Epithelial cell of prostate (primary cell): ENCODE data around the gene STX8.
"Not testable (repeated sequence)": the region's sequence is repeated elsewhere in the genome, so short reads cannot be mapped to it uniquely, and the experiment has no call there.

Experiments used
- DNase-seq: peaks from one replicate; pipeline ENCODE4 v3.0.0-alpha.2; 2011; ENCODE audit warnings: low read depth, low spot score
- H3K27ac ChIP-seq: fragments of 450-650 bp; 2 replicates; pipeline ENCODE4 v1.5.1; 2017; ENCODE audit warnings: mild to moderate bottlenecking

The STX8 gene

DNA sequence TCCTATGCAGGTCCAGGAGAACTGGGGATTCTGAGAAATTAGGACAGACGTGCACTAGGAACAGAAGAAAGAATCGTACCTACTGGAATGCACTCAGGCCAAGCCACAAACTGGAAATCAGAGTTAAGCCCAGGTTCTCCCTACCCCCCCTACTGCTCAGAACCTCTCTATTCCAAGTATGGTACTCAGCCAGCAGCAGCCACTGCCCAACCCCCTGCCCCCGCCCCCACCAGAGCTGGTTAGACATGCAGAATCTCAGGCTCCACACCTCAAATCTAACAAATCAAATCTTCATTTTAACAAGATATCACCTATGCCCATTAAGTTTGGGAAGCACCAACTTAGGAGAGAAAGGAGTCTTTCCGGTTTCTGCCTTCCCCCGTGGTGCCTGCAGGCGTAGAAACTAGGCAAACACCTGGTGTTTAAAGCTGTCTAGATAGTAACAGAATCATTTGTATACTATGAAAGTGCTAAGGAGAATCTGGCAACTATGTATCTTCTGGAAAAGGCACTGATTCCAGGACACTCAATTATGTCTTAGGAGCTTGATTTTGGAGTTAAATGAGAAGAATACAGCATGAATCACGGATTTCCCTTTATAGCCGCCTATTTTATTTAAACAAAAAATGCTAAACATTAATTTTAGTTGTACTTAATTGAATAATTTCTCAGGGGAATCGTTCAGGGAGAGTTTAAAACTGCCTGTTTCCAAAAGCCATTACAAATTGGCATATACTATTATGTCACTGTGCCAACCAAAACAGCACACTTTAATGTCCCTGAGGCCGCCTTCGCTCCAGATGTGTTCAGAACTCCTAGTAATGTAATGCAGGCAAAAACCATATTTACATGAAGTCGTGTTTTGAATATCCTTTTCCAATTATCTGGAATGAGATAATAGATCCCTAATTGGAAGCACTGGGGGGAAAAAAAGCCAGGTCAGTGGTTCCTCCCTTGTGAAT is 166.5 kb downstream of the STX8 start:
- DNase-seq: peak; percentile 26
- no peak overlapping the region for H3K27ac ChIP-seq

DNA sequence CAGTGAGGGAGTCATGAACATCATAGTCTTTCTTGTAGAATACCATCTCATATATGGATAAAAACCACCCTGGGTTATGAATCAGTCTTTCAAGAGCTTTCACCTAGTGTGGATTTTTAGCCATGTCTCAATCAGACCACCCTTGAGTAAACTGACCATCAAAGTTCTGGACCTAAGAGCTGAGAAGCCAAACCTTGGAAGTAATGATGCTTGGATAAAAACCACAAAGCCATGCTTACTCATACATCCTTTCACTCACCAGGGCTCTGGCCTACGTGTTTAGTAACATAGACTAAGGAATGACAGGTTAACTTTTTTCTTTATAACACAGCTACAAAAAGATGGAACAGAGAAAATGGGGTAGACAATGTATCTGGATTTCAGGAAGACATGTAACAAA is 167.2 kb downstream of the STX8 start:
- H3K27ac ChIP-seq: no peak overlapping the region
- peak; percentile 29 for DNase-seq

DNA sequence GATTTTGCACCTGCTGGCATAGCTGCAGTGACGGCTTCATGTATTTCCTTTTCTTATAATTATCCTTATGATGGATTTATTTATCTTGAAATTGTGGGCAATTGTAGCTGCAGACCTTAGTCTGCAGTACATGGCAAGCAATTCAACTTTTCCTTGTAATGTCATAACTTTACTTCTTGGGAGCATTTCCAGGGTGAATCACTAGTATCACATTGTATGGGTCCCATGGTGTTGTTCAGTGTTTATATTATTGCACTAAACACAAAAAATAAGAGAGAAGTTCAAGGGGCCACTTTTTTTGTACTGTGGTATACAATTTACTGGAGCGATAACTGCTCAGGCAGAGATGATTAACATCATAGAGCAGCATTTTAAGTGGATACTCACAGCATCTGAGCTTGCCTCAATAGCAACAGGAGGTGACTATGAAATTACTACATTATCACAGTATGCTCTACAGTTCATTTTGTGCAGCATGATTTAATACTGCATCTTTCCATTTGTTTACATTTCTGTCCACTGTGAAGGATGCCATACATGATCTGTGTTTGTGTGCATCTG is 169.5 kb downstream of the STX8 start:
- H3K27ac ChIP-seq: no peak overlapping the region

DNA sequence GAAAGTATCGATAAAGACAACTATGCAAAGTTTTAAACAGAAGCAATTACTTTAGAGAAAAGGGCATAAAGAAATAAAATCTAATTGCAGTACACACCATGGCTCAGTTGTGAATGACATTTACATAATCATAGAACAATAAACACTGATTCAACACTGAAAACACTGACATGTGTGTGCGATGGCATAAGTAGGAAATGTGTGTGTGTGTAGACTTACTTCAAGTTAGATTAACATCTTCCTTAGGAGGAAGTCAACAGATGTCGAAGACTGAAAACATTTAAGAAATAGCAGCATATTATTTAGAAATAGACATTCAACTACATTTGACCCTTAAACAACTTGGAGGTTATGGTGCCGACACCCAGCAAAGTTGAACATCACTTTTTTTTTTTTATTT is 172.4 kb downstream of the STX8 start:
- H3K27ac ChIP-seq: no peak overlapping the region
- no peak for DNase-seq

More for the DNA sequence above, 169.5 kb downstream of the STX8 start:
- DNase-seq: no peak

DNA sequence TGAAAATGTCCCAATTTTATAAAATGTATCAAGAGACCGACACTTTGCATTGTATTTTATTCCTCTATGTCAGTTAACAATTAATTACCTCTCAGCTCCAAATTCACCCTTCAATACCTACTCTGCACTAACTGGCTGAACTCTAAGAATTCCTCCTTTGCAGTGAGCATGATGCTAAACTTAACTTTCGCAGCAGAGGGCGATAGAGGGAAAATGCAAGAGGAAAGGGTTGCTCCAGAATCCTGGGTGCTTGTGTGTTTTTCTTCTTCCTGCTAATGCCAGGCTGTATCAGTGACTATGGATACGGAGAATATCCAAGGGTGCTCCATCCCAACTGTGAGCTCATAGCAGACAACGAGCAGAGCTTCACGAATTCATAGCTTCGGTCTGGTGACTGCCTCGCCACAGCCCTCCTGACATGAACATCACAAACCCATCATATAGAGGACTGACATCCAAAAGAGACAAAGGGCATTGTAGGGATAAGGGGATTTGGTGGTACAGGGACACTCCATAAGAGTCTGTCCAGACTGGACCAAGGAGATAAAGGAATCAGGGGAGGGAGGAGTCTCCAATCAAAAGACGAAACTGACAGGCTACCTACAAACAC is 172.9 kb downstream of the STX8 start:
- no peak overlapping the region for H3K27ac ChIP-seq
- DNase-seq: no peak

DNA sequence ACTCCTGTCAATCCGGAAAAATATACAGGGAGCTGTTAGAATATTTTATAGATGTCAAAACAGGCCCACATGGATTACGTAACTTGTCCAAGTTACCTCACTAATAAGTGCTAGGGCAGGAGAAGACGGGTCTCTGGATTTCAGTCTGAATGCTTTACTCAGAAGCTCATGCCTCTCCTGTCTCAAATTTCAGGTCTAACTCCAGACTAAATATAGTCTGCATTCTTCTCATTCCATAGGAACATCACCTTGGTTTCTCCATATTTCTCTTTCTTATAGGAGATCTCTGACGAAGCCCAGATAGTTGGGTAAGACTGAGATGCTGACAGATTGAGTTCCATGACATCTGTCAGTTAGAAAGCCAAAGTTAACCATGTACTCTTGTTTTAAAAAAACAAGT is 174.2 kb downstream of the STX8 start:
- DNase-seq: peak; percentile 69
- H3K27ac ChIP-seq: peak overlapping the region; percentile 6

DNA sequence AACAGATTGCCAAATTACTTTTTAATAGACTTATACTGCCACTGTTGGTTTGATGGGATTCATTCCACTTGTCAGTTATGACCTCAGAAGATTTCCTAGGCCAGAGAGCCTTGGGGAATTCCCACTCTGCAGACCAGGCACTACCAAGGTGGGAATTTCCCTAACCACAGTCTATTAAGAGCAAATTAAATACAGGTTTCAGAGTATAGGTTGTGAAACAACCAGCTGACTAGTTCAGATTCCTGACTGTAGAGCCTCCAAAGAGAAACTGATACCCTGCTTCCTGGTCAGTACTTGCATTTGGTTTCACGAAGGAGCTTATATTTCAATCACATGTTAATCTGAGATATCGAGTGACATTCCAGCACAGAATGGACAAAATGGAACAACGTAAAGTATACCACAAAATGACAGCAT is 186.5 kb downstream of the STX8 start:
- DNase-seq: peak; percentile 98
- peak overlapping the region; percentile 59 for H3K27ac ChIP-seq

DNA sequence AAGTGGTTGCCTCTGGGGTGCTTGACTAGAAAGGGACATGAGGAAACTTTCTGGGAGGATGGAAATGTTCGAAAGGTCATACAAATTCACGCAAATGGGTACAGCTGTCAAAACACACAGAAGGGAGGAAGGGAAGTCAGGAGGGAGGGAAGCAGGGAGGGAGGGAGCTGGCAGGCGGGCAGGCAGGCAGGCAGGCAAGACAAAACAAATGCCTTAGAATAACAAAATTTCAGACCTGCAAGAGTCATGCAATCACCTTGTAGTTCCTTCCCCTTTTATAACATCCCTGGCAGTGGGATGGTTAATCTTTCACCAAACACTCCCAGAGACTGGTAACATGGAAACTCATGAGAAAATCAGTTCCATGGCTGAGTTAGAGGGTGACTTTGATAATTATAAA is 189.2 kb downstream of the STX8 start:
- DNase-seq: peak; percentile 55
- H3K27ac ChIP-seq: peak overlapping the region; percentile 57

DNA sequence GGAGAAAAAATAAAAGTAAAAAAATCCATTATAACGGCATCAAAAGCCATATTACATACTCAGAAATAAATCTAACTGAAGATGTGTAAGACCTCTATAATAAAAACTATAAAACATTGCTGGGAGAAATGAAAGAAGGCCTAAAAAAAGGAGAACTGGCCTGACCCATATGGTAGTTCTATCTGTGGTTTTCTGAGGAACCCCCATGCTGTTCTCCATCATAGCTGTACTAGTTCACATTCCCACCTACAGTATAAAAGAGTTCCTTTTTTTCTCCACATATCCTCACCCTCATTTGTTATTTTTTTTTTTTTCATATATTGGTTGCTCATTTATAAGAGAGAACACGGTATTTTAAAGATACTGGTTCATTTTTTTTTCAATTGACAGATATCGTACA is 191.8 kb downstream of the STX8 start:
- no peak for DNase-seq
- no peak overlapping the region for H3K27ac ChIP-seq

DNA sequence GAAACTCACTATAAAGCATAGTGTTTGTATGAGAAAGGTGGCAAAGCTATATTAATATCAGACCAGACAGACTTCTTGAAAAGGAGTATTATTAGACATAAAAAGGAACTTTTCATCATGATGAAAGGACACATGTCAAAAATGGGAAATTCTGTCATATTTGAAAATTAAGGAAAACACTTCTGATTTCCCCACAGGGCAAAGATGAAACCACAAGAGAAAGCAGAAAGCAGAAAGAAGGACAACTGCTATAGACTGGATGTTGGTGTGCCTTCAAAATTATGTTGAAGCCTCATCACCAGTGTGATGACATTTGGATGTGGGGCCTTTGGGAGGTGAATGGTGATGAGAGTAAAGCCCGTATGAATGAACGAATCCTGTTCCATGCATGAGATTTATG is 193.0 kb downstream of the STX8 start:
- H3K27ac ChIP-seq: no peak overlapping the region
- DNase-seq: no peak

DNA sequence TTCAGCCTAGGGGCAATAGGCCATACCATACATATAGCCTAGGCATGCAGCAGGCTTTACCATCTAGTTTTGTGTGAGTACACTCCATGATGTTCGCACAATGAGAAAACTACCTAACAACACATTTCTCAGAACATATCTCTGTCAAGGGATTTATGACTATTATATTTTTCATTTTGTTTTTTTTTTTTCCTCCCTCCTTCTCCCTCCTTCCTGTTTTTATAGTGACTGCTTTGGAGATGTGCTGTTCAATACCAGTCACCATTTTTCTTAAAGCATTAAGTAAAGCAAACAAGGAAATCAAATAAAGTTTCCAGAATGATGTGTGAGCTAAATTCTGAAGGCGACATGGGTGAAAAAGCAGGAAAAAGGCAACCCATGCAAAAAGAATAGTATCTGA is 194.6 kb downstream of the STX8 start:
- DNase-seq: no peak
- no peak overlapping the region for H3K27ac ChIP-seq

DNA sequence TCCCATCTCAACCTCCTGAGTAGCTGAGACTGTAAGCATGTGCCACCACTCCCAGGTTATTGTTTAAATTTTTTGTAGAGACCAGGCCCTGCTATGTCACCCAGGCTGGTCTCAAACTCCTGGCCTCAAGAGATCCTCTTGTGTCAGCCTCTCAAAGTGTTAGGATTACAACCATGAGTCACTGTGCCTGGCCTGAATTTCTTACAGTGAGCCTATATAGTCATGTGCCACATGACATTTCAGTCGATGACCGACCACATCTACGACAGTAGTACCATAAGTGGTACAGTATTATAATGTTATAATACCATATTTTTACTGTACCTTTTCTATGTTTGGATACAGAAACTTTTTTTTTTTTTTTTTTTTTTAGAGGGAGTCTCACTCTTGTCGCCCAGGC is 195.3 kb downstream of the STX8 start:
- no peak for DNase-seq
- H3K27ac ChIP-seq: no peak overlapping the region

DNA sequence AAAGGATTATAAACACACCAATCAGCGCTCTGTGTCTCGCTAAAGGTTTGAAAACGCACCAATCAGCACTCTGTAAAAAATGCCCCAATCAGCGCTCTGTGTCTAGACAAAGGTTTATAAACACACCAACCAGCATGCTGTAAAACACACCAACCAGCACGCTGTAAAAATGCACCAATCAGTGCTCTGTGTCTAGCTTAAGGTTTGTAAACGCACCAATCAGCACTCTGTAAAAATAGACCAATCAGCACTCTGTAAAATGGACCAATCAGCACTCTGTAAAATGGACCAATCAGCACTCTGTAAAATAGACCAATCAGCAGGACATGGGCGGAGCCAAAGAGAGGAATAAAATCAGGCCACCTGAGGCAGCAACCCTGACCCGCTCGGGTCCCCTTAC is 199.4 kb downstream of the STX8 start:
- DNase-seq, H3K27ac ChIP-seq: not testable (repeated sequence)

DNA sequence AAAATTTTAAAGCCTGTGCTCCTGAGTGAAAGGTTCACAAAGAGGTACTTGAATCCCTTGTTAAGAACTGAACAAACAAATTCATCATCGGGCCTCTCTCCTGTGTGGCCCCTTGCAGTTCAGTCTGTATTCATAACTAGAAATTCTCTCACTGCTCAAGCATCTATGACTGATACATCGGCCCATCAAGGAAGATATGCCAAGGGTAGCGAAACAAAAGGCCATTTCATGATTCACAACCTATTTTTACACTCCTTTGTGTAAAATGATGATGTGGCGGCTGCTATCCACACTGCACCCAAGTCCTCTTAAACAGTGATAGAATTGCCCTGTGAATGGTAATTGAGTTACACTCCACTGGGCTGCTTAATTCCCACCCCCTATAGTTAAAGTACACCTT is 204.6 kb downstream of the STX8 start:
- peak overlapping the region; percentile 77 for H3K27ac ChIP-seq
- DNase-seq: peak; percentile 90

DNA sequence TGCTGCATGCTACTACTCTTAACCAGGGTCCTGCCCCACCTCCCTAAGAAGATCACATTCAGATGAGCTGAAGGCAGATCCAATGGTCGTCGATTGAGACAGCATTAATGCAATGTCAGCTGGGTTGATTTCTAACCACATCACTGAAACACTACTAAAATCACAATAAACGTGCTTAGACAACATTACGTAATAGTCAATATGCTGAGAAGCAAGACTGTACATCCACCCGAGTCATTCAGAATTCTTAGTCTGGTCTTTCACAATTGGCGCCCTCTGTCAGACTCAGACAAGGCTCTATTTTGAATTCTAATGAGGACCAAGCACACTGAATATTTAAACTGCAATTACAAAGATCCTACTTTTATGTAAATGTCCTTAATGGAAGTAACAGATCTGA is 205.2 kb downstream of the STX8 start:
- H3K27ac ChIP-seq: peak overlapping the region; percentile 77
- DNase-seq: peak; percentile 45

DNA sequence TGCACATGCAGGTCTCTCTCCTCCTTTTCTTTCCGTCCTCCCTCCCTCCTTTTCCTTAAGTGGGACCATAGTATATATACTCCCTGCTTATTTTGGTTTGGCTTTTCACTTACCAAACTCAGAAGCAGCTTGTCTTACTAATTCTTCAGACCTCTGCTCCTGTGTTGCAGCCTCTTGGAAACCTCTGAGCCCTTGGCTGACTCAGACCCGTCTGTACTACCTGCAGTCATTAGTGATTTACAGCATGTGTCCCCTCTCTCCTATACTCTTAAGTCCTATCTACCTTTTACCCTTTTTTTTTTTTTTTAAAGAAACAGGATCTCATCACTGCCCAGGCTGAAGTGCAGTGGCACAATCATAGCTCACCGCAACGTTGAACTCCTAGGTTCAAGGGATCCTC is 207.0 kb downstream of the STX8 start:
- no peak overlapping the region for H3K27ac ChIP-seq
- no peak for DNase-seq

DNA sequence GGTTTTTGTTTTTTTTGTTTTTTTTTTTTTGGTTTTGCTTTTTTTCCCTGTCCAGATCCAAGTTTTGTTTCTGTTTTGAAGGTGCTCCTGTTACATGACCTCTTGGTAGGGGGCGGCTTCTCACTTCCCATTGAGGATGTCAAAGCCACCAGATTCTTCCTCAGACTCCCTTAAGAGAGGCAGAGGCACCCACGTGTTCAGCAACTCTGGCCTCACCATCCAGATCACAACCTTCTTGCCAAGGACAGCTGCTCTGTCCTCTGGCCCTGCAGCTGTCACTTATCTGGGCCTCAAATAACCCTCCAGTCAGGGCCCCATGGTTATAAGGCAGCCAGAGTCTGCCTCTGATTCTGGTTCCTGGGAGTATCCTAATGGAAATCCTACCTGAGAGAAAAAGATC is 208.5 kb downstream of the STX8 start:
- no peak for DNase-seq
- H3K27ac ChIP-seq: no peak overlapping the region

DNA sequence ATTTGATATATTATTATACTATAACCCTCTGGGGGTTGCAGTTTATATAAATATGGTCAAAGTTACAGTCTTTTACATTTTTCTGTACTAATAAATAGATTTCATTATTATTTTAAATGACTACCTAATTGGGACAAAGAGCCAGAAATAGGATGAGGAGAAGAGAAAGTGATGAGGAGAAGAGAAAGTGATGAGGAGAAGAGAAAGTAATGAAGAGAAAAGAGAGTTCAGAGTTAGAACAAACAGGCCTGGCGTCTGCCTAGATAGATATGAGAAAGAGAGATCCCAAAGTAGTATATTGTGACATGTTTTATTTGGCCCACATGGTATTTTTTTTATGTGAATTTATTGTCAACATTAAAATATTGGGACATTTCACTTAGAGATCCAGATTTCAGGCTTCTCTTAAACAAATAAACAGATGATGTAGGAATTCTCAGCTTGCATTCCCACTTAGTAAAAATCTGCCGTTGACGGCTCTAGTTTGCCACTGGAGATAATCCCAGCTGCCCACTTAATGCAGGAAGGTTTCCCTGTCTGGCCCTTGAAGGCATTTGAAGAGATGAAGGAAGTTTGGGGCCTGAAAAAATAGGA is 210.7 kb downstream of the STX8 start:
- no peak for DNase-seq
- no peak overlapping the region for H3K27ac ChIP-seq

DNA sequence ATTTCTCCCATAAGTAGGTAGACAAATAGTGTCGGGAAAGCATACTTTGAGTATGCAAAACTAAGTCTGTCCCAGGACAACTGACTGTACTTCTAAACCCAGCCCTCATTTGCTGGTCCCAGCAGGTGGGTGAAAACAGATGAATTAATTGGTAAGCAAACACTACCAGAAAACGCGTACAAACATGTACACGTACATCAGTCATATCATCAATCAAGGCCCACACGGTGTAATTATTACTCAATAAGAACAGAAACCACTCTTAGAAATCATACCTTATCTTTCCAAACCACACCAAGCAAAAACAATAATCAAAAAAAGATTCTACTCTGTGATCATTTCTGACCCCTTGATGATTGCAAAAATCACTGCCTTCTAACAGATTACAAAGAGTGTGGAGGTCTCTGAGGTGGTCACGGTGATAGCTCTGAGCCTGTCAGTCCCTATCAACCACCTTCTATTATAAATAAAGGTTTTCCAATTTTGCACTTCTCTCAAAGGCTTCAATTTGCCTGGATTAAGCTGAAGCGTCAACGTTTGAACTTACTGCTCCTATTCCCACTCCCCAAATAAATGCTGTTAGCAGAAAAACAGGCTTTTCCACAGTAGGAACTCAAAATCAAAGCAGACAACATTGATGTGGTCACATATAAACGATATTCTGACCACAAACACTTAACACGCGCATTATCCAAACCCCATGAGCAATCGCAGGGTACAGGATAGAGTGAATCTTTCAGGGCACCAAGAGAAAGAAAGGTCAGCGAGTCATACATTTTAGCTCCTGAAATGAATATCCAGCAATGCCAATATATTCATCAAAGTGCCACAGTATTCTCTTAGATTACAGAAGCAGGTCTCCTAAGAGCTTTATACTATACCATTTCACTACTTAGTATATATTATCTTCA is 211.9 kb downstream of the STX8 start:
- DNase-seq: peak; percentile 56
- H3K27ac ChIP-seq: no peak overlapping the region
